GM12892 (cell line): ENCODE results near the gene HYAL1.

Experiments
- POLR2A ChIP-seq: IDR thresholded peaks from 2 replicates; pipeline ENCODE4 v1.6.1; 2011; ENCODE audit warnings: low read depth, low read length, control low read depth
- POLR2AphosphoS5 ChIP-seq: IDR thresholded peaks from 2 replicates; pipeline ENCODE4 v1.6.1; 2011; ENCODE audit warnings: low read depth, low read length, control low read depth

- TF ChIP-seq POLR2A (no peak), POLR2AphosphoS5 (no peak)
Observed at GRCh38 chr3:50314342-50314741, 11.0 kb upstream of the HYAL1 start.
